Panc1 (cell line): ENCODE results near the gene FETUB. TPM values are rescaled to one million over a fixed set of nuclear protein-coding genes. Genes with fewer than 3 reads are reported as not detected.
"Not testable (repeated sequence)": the region's sequence is repeated elsewhere in the genome, so short reads cannot be mapped to it uniquely, and the experiment has no call there.

Source experiments
- ATAC-seq: fragments of 200-7000 bp; cut with Tn5 transposase; 2 replicates; pipeline ENCODE4 v1.9.1; 2020; ENCODE audit warnings: mild to moderate bottlenecking, moderate library complexity
- BruUV-seq: library from RNA; stranded (reverse); fragments of 400-500 nt; replicated peaks from 2 replicates; lab custom pipeline; 2021; lab: Mats Ljungman, UMichigan
- CTCF ChIA-PET: fragments of 300-600 bp; sonication (Branson Sonifier 250); formaldehyde crosslinking; loops from one replicate; lab custom pipeline; 2022; ENCODE audit warnings: antibody characterized with exemption; lab: Charles Lee
- POLR2A ChIA-PET: fragments of 300-600 bp; sonication (Branson Sonifier 250); formaldehyde crosslinking; loops from one replicate; lab custom pipeline; 2022; ENCODE audit warnings: antibody characterized with exemption; lab: Charles Lee
- DNase-seq: peaks from one replicate; pipeline ENCODE4 v3.0.0-alpha.2; 2010; ENCODE audit warnings: low read depth, low spot score
- H3K27ac ChIP-seq: 2 replicates; pipeline ENCODE4 v1.5.1; 2011; ENCODE audit warnings: mild to moderate bottlenecking, low read length, inconsistent platforms
- H3K27me3 ChIP-seq: fragments of 200-500 bp; sonication (Bioruptor generic); 2 replicates; pipeline ENCODE4 v1.6.0; 2014; ENCODE audit warnings: low read length, inconsistent platforms; ENCODE audit not compliant: control insufficient read depth, insufficient read depth
- H3K36me3 ChIP-seq: fragments of 200-500 bp; sonication (Bioruptor generic); 2 replicates; pipeline ENCODE4 v1.5.1; 2014; ENCODE audit warnings: inconsistent platforms, mild to moderate bottlenecking, low read length, moderate library complexity; ENCODE audit not compliant: control insufficient read depth, insufficient read depth
- H3K4me1 ChIP-seq: 2 replicates; pipeline ENCODE4 v1.5.1; 2011; ENCODE audit warnings: inconsistent platforms, mild to moderate bottlenecking, low read length, moderate library complexity; ENCODE audit not compliant: control insufficient read depth, insufficient read depth
- H3K4me3 ChIP-seq, 2 experiments: 2 replicates each; pipeline ENCODE4 v1.5.1; 2011 to 2012; ENCODE audit warnings: low read depth in 2 of 2, low read length in 2 of 2, mild to moderate bottlenecking in 2 of 2, inconsistent platforms in 1 of 2, moderate library complexity in 1 of 2
- H3K9me3 ChIP-seq: fragments of 200-500 bp; sonication (Bioruptor generic); 2 replicates; pipeline ENCODE4 v1.5.1; 2014; ENCODE audit warnings: low read depth, mild to moderate bottlenecking, inconsistent platforms, low read length, moderate library complexity; ENCODE audit not compliant: control insufficient read depth, insufficient read depth
- POLR2AphosphoS5 ChIP-seq: IDR thresholded peaks from 2 replicates; pipeline ENCODE4 v1.6.1; 2012; ENCODE audit warnings: mild to moderate bottlenecking, low read depth, low read length, moderate library complexity
- REST ChIP-seq, 2 experiments: IDR thresholded peaks; 2 replicates each; pipeline ENCODE4 v1.6.1; 2011 to 2012; ENCODE audit warnings: low read depth in 2 of 2, control low read depth in 1 of 2, low read length in 1 of 2, mild to moderate bottlenecking in 1 of 2, moderate library complexity in 1 of 2; ENCODE audit not compliant: insufficient read depth in 1 of 2
- SIN3A ChIP-seq: IDR thresholded peaks from 2 replicates; pipeline ENCODE4 v1.6.1; 2012; ENCODE audit warnings: low read depth, mild to moderate bottlenecking, low read length, moderate library complexity, borderline replicate concordance; ENCODE audit not compliant: insufficient read depth
- TCF7L2 ChIP-seq: IDR thresholded peaks from 2 replicates; pipeline ENCODE4 v1.6.1; 2011; ENCODE audit warnings: mild to moderate bottlenecking, low read depth, low read length, inconsistent platforms
- in situ Hi-C: cut with HindIII; loops from 2 replicates; pipeline ENCODE4 v1.10.0; 2016; ENCODE audit warnings: low sequenced_read_pairs, low pct_unique_long_range_greater_than_20kb
- intact Hi-C: fragments of 100-400 bp; cut with micrococcal nuclease; formaldehyde crosslinking; loops from one replicate; pipeline ENCODE4 v1.10.0; 2022; ENCODE audit not compliant: unreplicated experiment
- total RNA-seq: library from RNA; stranded (reverse); gene quantifications from one replicate; pipeline ENCODE4 v1.2.1, GENCODE V29; 2021; ENCODE audit not compliant: unreplicated experiment
- TF ChIP-seq, protein P1 (sequence below): fragments of 450-650 bp; IDR thresholded peaks from 2 replicates; pipeline ENCODE4 v1.5.1; 2017; ENCODE audit warnings: mild to moderate bottlenecking

FETUB gene
- total RNA-seq, 1 experiment from 2014 or later, result not detected

- BruUV-seq, result no TSS peak
- POLR2A ChIA-PET, result interaction anchor here (0.5 kb wide), 1 partner anchor 32 kb away, joined by 8 read pairs; no protein-coding TSS in a partner anchor
These were observed 43.8 kb downstream of the FETUB start for GRCh38 chr3:186683979-186684378.

GRCh38 chr3:186686475-186686874 is 46.3 kb downstream of the FETUB start:
- H3K4me3 ChIP-seq, H3K36me3 ChIP-seq, ATAC-seq, intact Hi-C loops, DNase-seq, CTCF ChIA-PET, H3K27ac ChIP-seq, H3K9me3 ChIP-seq, BruUV-seq, H3K27me3 ChIP-seq, H3K4me1 ChIP-seq, in situ Hi-C loops: not testable (repeated sequence)
- POLR2A ChIA-PET, result interaction anchor here (0.6 kb wide), 1 partner anchor 17 kb away, joined by 4 read pairs; no protein-coding TSS in a partner anchor

More at GRCh38 chr3:186683979-186684378, 43.8 kb downstream of the FETUB start:
- ATAC-seq (no peak), DNase-seq (no peak)
- no peak overlapping the region for H3K27ac ChIP-seq
- no peaks in the 10 kb centered on the region for H3K9me3 ChIP-seq
- CTCF ChIA-PET, result no interaction called here
- H3K4me3 ChIP-seq, result no peak overlapping the region
- no peak for TF ChIP-seq POLR2AphosphoS5
- TF ChIP-seq TCF7L2, result no peak
- TF ChIP-seq SIN3A, result no peak
- TF ChIP-seq, protein P1, sequence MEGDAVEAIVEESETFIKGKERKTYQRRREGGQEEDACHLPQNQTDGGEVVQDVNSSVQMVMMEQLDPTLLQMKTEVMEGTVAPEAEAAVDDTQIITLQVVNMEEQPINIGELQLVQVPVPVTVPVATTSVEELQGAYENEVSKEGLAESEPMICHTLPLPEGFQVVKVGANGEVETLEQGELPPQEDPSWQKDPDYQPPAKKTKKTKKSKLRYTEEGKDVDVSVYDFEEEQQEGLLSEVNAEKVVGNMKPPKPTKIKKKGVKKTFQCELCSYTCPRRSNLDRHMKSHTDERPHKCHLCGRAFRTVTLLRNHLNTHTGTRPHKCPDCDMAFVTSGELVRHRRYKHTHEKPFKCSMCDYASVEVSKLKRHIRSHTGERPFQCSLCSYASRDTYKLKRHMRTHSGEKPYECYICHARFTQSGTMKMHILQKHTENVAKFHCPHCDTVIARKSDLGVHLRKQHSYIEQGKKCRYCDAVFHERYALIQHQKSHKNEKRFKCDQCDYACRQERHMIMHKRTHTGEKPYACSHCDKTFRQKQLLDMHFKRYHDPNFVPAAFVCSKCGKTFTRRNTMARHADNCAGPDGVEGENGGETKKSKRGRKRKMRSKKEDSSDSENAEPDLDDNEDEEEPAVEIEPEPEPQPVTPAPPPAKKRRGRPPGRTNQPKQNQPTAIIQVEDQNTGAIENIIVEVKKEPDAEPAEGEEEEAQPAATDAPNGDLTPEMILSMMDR, result no peak
- no peak for TF ChIP-seq REST (IDR thresholded peaks at IDR 0.05; ENCODE audit: insufficient read depth in 1 of 2, low read depth in 2 of 2, low read length in 1 of 2)
- intact Hi-C loops, result no loop called here
- H3K36me3 ChIP-seq, result no peaks in the 10 kb centered on the region
- in situ Hi-C loops, result no loop called here
- no peaks in the 10 kb centered on the region for H3K4me1 ChIP-seq
- H3K27me3 ChIP-seq, result peaks cover 5% of the 10 kb centered on the region; the same call in 1 of the 2 replicates

DNA sequence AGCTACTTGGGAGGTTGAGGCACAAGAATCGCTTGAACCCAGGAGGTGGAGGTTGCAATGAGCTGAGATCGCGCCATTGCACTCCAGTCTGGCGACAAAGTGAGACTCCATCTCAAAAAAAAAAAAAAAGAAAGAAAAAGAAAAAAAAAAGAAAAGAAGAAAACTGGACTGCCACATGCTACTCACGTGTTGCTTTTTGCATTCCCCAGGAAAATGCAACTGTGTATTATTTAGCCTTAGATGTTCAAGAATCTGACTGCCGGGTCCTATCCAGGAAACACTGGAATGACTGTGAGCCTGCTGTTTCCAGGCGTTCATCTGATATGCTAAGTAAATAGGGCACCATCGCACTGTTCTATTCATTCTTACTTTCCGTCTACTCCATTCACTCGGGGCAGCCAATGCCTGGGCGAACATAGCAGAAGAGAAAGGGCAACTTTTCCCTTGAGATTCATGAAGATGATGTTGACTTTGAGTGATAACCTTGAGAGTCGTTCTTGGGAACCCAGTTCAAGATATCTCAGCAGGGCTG is 47.0 kb downstream of the FETUB start:
- no peak overlapping the region for H3K4me3 ChIP-seq
- H3K27me3 ChIP-seq, result peaks cover 9% of the 10 kb centered on the region; the same call in 1 of the 2 replicates
- H3K9me3 ChIP-seq, result no peaks in the 10 kb centered on the region
- in situ Hi-C loops (no loop called here), intact Hi-C loops (no loop called here)
- DNase-seq (no peak), ATAC-seq (no peak)
- TF ChIP-seq POLR2AphosphoS5 (no peak), SIN3A (no peak), TCF7L2 (no peak), REST (IDR thresholded peaks at IDR 0.05; ENCODE audit: insufficient read depth in 1 of 2, low read depth in 2 of 2, low read length in 1 of 2) (no peak)
- TF ChIP-seq, protein P1, result no peak
- BruUV-seq, result no TSS peak
- H3K27ac ChIP-seq, result no peak overlapping the region
- ChIA-PET POLR2A (no interaction called here), CTCF (no interaction called here)
- no peaks in the 10 kb centered on the region for H3K4me1 ChIP-seq
- no peaks in the 10 kb centered on the region for H3K36me3 ChIP-seq
